Upper lobe of right lung (tissue), 1 donor: ENCODE results near the gene CDKN2B. TPM values are rescaled to one million over a fixed set of nuclear protein-coding genes. Genes with fewer than 3 reads are reported as not detected.

Experiments used
- ATAC-seq: fragments of 200-7000 bp; cut with Tn5 transposase; one replicate; pipeline ENCODE4 v1.9.1; 2020; ENCODE audit warnings: mild to moderate bottlenecking, moderate library complexity
- DNase-seq: peaks from one replicate; pipeline ENCODE4 v3.0.0-alpha.2; 2020
- H3K27ac ChIP-seq: fragments of 200-600 bp; one replicate; pipeline ENCODE4 v1.8.0; 2022
- H3K27me3 ChIP-seq: fragments of 200-600 bp; one replicate; pipeline ENCODE4 v1.8.0; 2022; ENCODE audit warnings: mild to moderate bottlenecking
- H3K36me3 ChIP-seq: fragments of 200-600 bp; one replicate; pipeline ENCODE4 v1.8.0; 2022
- H3K4me1 ChIP-seq: fragments of 200-600 bp; one replicate; pipeline ENCODE4 v1.8.0; 2022
- H3K4me3 ChIP-seq: fragments of 200-600 bp; one replicate; pipeline ENCODE4 v1.8.0; 2022; ENCODE audit warnings: mild to moderate bottlenecking
- H3K9me3 ChIP-seq: fragments of 200-600 bp; one replicate; pipeline ENCODE4 v1.8.0; 2022
- intact Hi-C: fragments of 100-400 bp; cut with DNase I; formaldehyde crosslinking; loops from one replicate; pipeline ENCODE4 v1.11.0; 2022
- total RNA-seq: library from RNA; stranded (reverse); fragmentation: NEBNext Ultra II Directional; extraction: Animal tissue kit (Norgen Biotek cat#: 25700); gene quantifications from one replicate; pipeline ENCODE4 v1.2.1, GENCODE V29; 2021
- TF ChIP-seq, protein P1 (sequence below): fragments of 200-600 bp; IDR thresholded peaks from one replicate; pipeline ENCODE4 v1.8.0; 2022; ENCODE audit warnings: antibody characterized with exemption
- donor health status: DM: no; HTN: yes; CAD: no; lungs with severe emphysema.

The CDKN2B gene
- total RNA-seq, 1 donor from 2014 or later, result 31.3 TPM

DNA sequence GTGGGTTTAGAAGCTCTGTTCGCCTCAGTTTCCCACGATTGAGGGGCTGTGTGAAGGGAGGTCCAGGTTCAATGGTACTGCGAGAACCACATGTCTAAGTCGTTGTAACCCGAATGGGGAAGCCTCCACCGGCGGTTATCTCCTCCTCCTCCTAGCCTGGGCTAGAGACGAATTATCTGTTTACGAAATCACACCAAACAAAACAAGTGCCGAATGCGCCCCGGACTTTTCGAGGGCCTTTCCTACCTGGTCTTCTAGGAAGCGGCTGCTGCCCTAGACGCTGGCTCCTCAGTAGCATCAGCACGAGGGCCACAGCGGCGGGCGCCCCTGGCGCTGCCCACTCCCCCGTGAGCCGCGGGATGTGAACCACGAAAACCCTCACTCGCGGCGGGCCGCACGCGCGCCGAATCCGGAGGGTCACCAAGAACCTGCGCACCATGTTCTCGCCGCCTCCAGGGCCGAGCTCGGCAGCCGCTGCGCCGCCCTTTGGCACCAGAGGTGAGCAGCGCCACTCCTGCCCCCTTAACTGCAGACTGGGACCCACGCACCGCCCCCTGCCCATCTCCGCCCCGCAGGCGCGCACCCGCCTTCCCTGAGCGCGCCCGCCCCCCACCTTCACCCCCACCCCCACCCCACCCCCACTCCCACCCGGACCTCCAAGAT, 15.1 kb downstream of the CDKN2B start, which contains the start of gene CDKN2A:
Gene CDKN2A (minus strand): TSS at position 500 of the 663 bp plus-strand sequence.
- H3K4me1 ChIP-seq, result no peaks in the 10 kb centered on the region
- H3K4me3 ChIP-seq, result peak within 1 kb of the TSS; percentile 89
- ATAC-seq (peak; percentile 53), DNase-seq (peak; percentile 78)
- no peaks in the 10 kb centered on the region for H3K36me3 ChIP-seq
- no peaks in the 10 kb centered on the region for H3K9me3 ChIP-seq
- H3K27ac ChIP-seq, result peak within 1 kb of the TSS; percentile 89
- TF ChIP-seq, protein P1, sequence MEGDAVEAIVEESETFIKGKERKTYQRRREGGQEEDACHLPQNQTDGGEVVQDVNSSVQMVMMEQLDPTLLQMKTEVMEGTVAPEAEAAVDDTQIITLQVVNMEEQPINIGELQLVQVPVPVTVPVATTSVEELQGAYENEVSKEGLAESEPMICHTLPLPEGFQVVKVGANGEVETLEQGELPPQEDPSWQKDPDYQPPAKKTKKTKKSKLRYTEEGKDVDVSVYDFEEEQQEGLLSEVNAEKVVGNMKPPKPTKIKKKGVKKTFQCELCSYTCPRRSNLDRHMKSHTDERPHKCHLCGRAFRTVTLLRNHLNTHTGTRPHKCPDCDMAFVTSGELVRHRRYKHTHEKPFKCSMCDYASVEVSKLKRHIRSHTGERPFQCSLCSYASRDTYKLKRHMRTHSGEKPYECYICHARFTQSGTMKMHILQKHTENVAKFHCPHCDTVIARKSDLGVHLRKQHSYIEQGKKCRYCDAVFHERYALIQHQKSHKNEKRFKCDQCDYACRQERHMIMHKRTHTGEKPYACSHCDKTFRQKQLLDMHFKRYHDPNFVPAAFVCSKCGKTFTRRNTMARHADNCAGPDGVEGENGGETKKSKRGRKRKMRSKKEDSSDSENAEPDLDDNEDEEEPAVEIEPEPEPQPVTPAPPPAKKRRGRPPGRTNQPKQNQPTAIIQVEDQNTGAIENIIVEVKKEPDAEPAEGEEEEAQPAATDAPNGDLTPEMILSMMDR, result no peak
- peaks cover 35% of the 10 kb centered on the region for H3K27me3 ChIP-seq
- intact Hi-C loops, result no loop called here

DNA sequence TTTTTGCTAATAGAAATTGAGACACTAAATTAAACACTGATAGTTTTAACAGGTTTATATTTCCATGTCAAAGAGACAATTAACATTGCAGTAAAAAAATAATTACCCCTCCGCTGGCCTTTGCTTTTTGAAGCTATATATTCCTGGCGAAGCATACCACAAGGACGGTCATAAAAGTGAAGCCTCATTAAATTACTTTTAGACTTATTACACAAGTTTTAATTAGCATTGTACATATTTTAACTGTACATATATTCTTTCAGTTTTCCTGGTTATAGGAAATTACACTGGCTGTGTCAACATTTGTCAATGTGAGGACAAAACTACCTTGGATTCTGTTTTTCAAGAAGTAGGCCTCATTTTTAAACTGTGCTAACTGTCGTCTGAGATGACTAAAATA, 16.1 kb downstream of the CDKN2B start:
- H3K9me3 ChIP-seq, result no peaks in the 10 kb centered on the region
- H3K4me3 ChIP-seq, result no peak overlapping the region
- peaks cover 44% of the 10 kb centered on the region for H3K27me3 ChIP-seq
- no peaks in the 10 kb centered on the region for H3K4me1 ChIP-seq
- no peaks in the 10 kb centered on the region for H3K36me3 ChIP-seq
- ATAC-seq (no peak), DNase-seq (no peak)
- TF ChIP-seq, protein P1, result no peak
- intact Hi-C loops, result no loop called here
- no peak overlapping the region for H3K27ac ChIP-seq

DNA sequence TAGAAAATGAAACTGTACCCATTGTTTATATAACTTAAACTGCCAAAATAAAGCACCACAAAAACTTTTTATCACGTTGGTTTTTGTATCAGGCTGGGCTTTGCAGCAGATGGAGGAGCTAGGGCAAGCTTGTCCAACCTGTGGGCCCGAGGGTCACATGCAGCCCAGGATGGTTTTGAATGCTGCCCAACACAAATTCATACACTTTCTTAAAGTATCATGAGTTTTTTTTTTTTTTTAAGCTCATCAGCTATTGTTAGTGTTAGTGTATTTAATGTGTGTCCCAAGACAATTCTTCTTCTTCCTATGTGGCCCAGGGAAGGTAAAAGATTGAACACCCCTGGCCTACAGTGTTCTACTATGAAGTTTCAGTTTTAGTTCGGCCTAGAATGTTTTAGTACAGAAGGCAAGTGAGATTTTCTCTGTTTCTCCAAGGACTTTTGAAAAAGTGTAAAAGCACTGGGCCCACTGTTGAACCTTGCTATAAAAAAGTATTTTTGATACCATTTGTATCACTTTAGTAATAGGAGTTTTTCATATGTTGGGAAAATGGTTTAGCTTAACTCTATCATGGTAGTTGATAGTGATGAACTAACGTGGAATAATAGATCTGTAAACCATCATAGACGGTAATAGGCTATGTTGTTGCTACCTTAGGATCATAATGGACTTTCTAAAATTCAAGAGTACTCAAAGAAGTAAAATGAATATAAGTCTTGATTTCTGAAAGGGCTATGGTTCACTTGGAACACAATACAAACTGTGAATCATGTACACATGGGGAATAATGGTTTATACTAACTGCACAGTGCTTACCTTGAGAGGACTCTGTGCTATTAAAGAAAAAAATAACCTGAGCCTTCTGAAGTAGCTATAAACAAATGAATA, 17.8 kb downstream of the CDKN2B start:
- ATAC-seq (no peak), DNase-seq (no peak)
- intact Hi-C loops, result no loop called here
- no peaks in the 10 kb centered on the region for H3K9me3 ChIP-seq
- H3K4me3 ChIP-seq, result no peak overlapping the region
- no peak overlapping the region for H3K27ac ChIP-seq
- no peaks in the 10 kb centered on the region for H3K36me3 ChIP-seq
- TF ChIP-seq, protein P1, result no peak
- peaks cover 57% of the 10 kb centered on the region for H3K27me3 ChIP-seq
- no peaks in the 10 kb centered on the region for H3K4me1 ChIP-seq

DNA sequence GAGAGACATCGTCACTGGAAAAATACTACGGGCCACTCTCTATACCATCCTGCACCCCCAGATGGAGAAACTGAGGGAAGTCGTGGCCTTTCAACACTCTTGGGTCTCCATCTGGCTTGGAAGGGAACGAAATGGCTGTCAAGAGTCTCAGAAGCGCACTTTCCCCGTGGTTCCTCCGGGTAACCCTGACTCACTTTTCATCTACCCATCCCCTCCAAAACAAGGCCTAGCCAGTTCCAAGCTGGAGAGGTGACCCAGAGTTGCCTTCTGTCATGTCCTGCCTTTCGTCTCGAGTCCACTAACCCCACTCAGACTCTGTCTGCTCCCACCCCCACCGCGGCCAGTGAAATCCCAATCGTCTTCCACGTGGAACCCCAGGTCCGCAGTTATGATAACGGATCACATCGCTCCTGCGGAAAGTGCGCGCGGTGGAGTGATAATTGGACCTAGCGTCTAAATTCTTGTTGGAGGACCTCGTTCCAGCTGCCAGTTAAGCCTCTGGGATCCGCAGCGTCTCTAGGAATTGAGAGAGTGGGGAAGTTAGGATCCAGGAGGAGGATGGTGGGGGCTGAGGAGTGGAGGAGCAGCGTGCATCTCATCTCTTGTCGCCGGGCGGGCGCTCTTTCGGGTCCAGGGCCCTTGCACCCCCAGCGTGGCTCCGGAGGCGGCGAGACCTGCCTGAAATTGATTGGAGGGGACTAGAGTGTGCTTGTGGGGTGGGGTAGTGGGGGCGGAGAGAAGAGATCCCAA, 19.5 kb downstream of the CDKN2B start:
- Histone ChIP-seq H3K36me3 (no peaks in the 10 kb centered on the region), H3K4me3 (no peak overlapping the region), H3K27me3 (peaks cover 72% of the 10 kb centered on the region), H3K27ac (no peak overlapping the region), H3K4me1 (no peaks in the 10 kb centered on the region), H3K9me3 (no peaks in the 10 kb centered on the region)
- DNase-seq (peak; percentile 50), ATAC-seq (no peak)
- TF ChIP-seq, protein P1, result no peak
- intact Hi-C loops, result no loop called here

DNA sequence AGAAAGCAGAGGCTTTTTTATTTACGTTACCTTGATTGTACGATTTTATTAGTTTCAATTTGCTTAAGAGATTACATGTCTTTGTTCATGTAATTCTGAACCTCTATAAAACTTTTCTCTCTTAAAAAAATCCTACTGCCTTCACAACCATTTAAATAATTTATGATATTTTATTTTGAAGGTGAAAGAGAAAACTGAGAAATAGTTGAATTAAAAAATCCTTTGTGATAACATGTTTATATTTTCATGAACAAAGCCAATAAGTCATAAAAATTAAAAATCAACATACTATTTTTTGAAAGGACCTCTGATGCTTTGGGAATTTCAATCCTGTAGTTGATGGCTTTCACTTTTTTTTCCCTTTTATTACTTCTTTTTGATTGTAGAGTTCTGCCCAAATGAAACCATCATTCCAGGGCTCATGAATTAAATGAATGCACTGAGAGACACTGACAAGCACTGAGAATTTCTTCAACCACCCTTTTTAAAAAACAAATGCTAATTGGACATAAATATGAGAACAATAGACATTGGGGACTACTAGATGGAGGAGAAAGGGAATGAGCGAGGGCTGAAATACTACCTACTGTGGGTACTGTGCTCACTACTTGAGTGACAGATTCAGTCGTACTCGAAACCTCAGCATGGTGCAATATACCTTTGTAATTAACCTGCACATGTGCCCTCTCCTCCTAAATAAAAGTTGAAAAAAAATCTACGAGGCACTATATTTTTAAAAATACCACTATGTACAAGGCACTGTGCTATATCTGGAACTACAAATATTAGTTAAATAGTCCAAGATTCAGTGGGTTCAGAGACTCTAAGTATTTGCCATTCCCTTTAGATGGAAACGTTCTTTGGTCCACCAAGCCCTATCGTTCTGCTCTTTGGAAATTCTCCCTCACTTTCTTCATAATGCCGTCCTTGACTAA, 20.8 kb downstream of the CDKN2B start:
- H3K27me3 ChIP-seq, result peaks cover 84% of the 10 kb centered on the region
- no peaks in the 10 kb centered on the region for H3K4me1 ChIP-seq
- no peaks in the 10 kb centered on the region for H3K9me3 ChIP-seq
- intact Hi-C loops, result no loop called here
- H3K27ac ChIP-seq, result no peak overlapping the region
- no peak overlapping the region for H3K4me3 ChIP-seq
- no peak for DNase-seq
- no peak for ATAC-seq
- no peaks in the 10 kb centered on the region for H3K36me3 ChIP-seq
- TF ChIP-seq, protein P1, result no peak
